Activated B cell treated with CpG ODN at 0.5 μM for 24 hours (primary cell): ENCODE data around the gene SETX. TPM values are rescaled to one million over a fixed set of nuclear protein-coding genes. Genes with fewer than 3 reads are reported as not detected.

Experiments used
- ATAC-seq: fragments of 200-7000 bp; cut with Tn5 transposase; one replicate; pipeline ENCODE4 v1.10.0; 2021; ENCODE audit warnings: low read depth, mild to moderate bottlenecking, moderate library complexity
- CTCF ChIA-PET: fragments of 350-600 bp; sonication (Branson Sonifier 250); formaldehyde crosslinking; loops from one replicate; lab custom pipeline; 2021; ENCODE audit warnings: antibody characterized with exemption; lab: Charles Lee
- POLR2A ChIA-PET: fragments of 350-600 bp; sonication (Branson Sonifier 250); formaldehyde crosslinking; loops from one replicate; lab custom pipeline; 2021; ENCODE audit warnings: antibody characterized with exemption; lab: Charles Lee
- DNase-seq: peaks from one replicate; pipeline ENCODE4 v3.0.0; 2022
- H3K27ac Mint-ChIP-seq: one replicate; pipeline ENCODE4 v1.8.0; 2020; ENCODE audit warnings: mixed read lengths
- H3K27me3 Mint-ChIP-seq: one replicate; pipeline ENCODE4 v1.8.0; 2021; ENCODE audit warnings: mixed read lengths
- H3K36me3 Mint-ChIP-seq: one replicate; pipeline ENCODE4 v1.8.0; 2021; ENCODE audit warnings: low read depth, mixed read lengths
- H3K4me1 Mint-ChIP-seq: one replicate; pipeline ENCODE4 v1.8.0; 2021; ENCODE audit warnings: mixed read lengths
- H3K4me3 Mint-ChIP-seq: one replicate; pipeline ENCODE4 v1.8.0; 2020; ENCODE audit warnings: mild to moderate bottlenecking, mixed read lengths
- H3K9me3 Mint-ChIP-seq: one replicate; pipeline ENCODE4 v1.8.0; 2020; ENCODE audit warnings: mixed read lengths
- CTCF ChIP-seq: fragments of 200-600 bp; IDR thresholded peaks from one replicate; pipeline ENCODE4 v1.8.0; 2022; ENCODE audit warnings: antibody characterized with exemption, mild to moderate bottlenecking
- intact Hi-C: fragments of 100-400 bp; cut with micrococcal nuclease; formaldehyde crosslinking; loops from one replicate; pipeline ENCODE4 v1.15.1; 2024
- total RNA-seq: library from RNA; stranded (reverse); gene quantifications from 2 replicates; pipeline ENCODE4 v1.2.3, GENCODE V29; 2022

Gene SETX
- total RNA-seq, 1 donor from 2014 or later: 109 TPM

- intact Hi-C loops: loop anchor here (10.0 kb wide), 1 partner anchor 878 kb away; no protein-coding TSS in a partner anchor
Observed at GRCh38 chr9:132233138-132233537, 121.6 kb downstream of the SETX start.

GRCh38 chr9:132232522-132232921, 122.3 kb downstream of the SETX start:
- ChIA-PET POLR2A (no interaction called here), CTCF (interaction anchor here (1.8 kb wide), 1 partner anchor 63 kb away, joined by 4 read pairs; no protein-coding TSS in a partner anchor)
- intact Hi-C loops: loop anchor here (10.0 kb wide), 1 partner anchor 878 kb away; no protein-coding TSS in a partner anchor
- no peaks in the 10 kb centered on the region for H3K36me3 Mint-ChIP-seq
- no peaks in the 10 kb centered on the region for H3K9me3 Mint-ChIP-seq
- H3K27me3 Mint-ChIP-seq: no peaks in the 10 kb centered on the region
- no peak overlapping the region for H3K27ac Mint-ChIP-seq
- no peak for ATAC-seq
- no peak for DNase-seq
- no peak overlapping the region for H3K4me3 Mint-ChIP-seq
- no peak for TF ChIP-seq CTCF
- peaks cover 3% of the 10 kb centered on the region for H3K4me1 Mint-ChIP-seq

More at GRCh38 chr9:132233138-132233537, 121.6 kb downstream of the SETX start:
- Mint-ChIP-seq H3K4me1 (peaks cover 3% of the 10 kb centered on the region), H3K27me3 (no peaks in the 10 kb centered on the region), H3K4me3 (no peak overlapping the region), H3K27ac (no peak overlapping the region), H3K9me3 (no peaks in the 10 kb centered on the region), H3K36me3 (no peaks in the 10 kb centered on the region)
- POLR2A ChIA-PET: no interaction called here
- CTCF ChIA-PET: interaction anchor here (1.1 to 1.8 kb wide), 2 partner anchors 63 to 470 kb away, joined by 3 to 4 read pairs; no protein-coding TSS in a partner anchor
- no peak for ATAC-seq
- TF ChIP-seq CTCF: no peak
- no peak for DNase-seq

- no peak overlapping the region for H3K4me3 Mint-ChIP-seq
- TF ChIP-seq CTCF: no peak
- ChIA-PET CTCF (no interaction called here), POLR2A (no interaction called here)
- H3K27me3 Mint-ChIP-seq: peaks cover 4% of the 10 kb centered on the region
- intact Hi-C loops: loop anchor here (10.0 kb wide), 1 partner anchor 876 kb away; no protein-coding TSS in a partner anchor
- no peaks in the 10 kb centered on the region for H3K36me3 Mint-ChIP-seq
- no peaks in the 10 kb centered on the region for H3K4me1 Mint-ChIP-seq
- DNase-seq (no peak), ATAC-seq (no peak)
- H3K9me3 Mint-ChIP-seq: no peaks in the 10 kb centered on the region
- no peak overlapping the region for H3K27ac Mint-ChIP-seq
Observed at GRCh38 chr9:132231019-132231701, 123.6 kb downstream of the SETX start.

- Mint-ChIP-seq H3K27me3 (peaks cover 4% of the 10 kb centered on the region), H3K4me3 (no peak overlapping the region), H3K36me3 (no peaks in the 10 kb centered on the region), H3K9me3 (no peaks in the 10 kb centered on the region), H3K27ac (no peak overlapping the region), H3K4me1 (no peaks in the 10 kb centered on the region)
- ChIA-PET POLR2A (no interaction called here), CTCF (no interaction called here)
- DNase-seq (no peak), ATAC-seq (no peak)
- intact Hi-C loops: loop anchor here (10.0 kb wide), 1 partner anchor 876 kb away; no protein-coding TSS in a partner anchor
- TF ChIP-seq CTCF: no peak
Observed at GRCh38 chr9:132230605-132231004, 124.2 kb downstream of the SETX start.

- ATAC-seq (no peak), DNase-seq (no peak)
- Mint-ChIP-seq H3K9me3 (no peaks in the 10 kb centered on the region), H3K4me1 (no peaks in the 10 kb centered on the region), H3K27ac (no peak overlapping the region), H3K27me3 (peaks cover 9% of the 10 kb centered on the region), H3K36me3 (no peaks in the 10 kb centered on the region), H3K4me3 (no peak overlapping the region)
- no peak for TF ChIP-seq CTCF
- CTCF ChIA-PET: interaction anchor here (0.6 kb wide), 1 partner anchor 11 kb away, joined by 3 read pairs; no protein-coding TSS in a partner anchor
- intact Hi-C loops: no loop called here
- POLR2A ChIA-PET: no interaction called here
Observed at GRCh38 chr9:132228062-132228461, 126.7 kb downstream of the SETX start.
